Measurements from ENCODE around the gene HIVEP3.

HIVEP3 gene

DNA sequence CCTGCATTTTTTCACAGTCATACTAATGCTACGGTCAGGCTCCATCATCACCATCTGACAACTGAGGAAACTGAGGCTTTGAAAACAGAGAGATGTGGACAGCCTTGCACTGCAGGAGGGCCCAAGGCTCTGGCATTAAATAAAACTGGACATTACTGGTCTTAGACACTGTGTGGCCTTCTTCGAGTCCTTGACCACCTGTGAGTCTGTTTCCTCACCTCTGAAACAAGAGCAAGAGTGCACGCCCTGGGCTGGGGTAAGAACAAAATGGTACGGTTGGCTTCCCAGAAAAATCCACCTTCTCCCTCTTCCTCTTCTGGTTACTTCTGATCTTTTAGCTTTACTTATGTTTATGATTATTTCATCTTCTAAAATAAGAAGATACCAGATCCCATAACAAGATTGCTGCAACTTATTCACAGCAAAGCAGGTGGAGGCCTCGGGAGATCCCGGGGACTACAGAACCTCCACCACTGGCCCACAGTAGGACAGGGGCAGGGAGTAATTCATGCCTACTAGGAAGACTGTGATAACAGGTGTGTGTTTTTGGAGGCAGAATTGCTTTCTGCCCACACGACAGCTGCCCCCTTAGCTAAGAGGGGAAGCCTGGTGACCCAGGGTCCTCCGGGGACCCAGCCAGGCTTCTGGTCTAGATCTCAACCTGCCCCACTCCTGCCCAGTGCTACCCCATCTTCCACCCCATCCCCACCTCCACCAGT is 277.8 kb downstream of the HIVEP3 start:
- DNase-seq = no peak

DNA sequence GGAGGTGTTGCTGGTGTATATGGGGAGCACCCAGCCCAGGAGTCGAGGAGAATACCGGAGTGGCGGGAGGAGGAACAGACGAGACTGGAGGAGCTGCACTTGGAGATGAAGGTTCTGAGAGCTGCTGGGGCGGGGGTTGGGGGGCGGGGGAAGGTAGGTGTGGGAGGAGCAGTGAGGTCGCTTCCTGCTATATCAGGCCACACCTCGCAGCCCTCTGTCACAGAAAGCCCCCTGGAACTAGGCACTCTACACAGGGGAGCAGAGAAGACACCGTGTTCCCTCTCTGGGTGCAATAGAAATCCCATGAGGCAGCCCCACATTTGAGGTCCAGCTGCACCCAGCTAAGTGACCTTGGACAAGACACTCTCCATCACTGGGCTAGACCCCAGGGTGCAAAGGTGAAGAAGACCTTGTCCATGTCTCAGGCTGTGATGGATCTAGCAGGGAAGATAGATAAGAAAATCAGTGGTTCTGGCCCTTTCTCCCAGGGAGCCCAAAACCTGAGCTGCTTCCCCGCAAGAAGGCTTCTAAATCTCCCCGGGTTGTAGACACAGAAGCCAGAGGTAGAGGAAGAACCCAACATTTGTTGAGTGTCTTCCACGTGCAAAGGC is 278.5 kb downstream of the HIVEP3 start:
- DNase-seq = no peak

DNA sequence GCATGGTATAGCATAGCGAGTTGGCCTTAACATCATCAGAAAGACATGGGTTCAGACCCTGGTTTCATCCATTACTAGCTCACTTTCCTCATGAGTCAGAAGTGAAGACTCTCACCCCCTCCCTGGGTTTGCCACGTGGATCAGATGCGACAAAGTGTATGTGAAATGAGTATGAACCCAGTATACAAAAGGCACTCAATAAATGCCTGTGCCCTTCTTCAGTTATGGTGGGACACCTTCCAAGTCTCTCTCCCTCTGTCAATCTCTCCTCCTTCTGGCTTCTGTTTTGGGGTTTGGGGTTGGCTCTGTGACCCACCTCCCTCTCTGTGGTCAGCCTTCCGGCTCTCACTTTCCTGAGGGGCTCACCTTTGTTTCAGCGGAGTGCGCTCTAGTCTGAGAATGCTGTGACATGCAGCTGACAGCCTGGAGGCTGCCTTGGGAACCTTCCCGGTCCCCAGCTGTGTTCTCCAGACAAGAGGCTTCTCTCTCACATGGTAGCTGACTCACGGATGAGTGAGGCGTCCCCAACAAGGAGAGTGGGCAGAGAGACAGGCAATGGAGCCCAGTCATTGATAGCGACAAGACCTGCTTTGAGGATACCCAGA is 279.3 kb downstream of the HIVEP3 start:
- DNase-seq = no peak

DNA sequence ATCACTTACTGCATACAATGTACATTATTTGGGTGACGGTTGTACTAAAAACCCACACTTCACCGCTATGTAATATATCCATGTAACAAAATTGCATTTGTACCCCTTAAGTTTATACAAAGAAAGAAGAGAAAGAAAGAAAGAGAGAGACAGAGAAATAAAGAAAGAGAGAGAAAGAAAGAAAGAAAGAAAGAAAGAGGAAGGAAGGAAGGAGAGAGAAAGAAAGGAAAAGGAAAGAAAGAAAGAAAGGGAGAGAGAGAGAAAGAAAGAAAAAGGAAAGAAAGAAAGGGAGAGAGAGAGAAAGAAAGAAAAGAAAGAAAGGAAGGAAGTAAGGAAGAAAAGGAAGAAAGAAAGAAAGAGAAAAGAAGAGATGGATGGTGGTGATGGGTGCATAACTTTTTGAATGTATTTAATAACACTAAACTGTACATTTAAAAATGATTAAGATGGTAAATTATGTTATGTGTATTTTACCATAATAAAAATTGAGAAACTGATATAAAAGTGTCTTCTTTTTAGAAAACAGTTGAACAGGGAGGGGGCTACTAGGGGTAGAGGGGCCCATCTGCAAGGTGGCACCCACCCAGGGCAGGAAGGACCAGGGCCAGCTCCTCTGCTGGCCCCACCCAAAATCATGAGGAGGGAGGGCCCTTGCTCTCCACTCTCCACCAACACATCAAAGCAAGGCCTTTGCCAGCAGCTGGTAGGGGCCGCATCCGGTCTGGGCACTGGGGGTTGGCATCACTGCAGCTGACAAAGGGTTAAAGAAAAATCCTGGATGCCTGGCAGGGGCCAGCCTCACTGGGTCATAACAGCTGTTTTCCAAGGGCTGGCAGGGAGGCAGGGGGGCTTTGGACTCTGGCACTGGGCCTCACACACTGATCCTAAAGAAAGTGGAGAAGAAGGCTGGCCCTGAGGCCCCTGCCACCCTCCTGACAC is 280.4 kb downstream of the HIVEP3 start:
- DNase-seq = no peak

DNA sequence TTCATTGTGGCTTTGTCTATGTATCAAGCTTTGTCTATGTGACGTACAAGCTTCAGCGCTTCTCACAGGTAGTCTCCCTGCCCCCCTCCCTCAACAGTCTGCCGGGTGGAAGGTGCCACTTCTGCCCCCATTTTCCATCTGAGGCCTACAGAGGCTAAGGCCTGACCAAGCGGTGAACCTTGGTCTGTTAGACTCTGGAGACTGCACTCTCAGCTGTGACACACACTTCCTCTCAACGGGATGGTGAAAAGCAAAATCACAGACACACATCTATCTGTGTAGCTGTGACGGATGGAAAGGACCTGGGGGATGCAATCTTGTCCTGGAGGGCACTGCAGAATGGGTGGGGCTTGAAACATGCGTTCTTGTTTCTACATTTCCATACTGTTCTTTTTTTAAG is 281.4 kb downstream of the HIVEP3 start:
- DNase-seq = no peak

DNA sequence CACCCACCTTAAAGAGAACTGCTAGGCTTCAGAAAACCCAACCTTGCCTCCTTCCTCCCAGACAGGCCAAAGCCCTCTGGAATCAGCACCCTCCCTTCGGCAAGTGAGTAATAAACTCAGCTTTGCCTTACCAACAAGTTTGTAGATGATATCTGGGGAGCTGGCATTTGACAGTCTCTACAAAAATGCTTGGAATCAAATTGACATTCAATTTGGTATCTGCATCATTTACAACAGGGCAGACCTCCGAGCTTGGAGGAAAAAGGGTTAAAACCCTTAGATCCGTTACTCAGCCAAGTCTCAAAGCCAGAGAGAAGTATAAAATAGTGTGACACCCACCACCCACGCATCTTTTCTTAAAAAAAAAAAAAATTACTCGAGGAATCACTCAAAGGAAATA is 285.0 kb downstream of the HIVEP3 start:
- DNase-seq = no peak

DNA sequence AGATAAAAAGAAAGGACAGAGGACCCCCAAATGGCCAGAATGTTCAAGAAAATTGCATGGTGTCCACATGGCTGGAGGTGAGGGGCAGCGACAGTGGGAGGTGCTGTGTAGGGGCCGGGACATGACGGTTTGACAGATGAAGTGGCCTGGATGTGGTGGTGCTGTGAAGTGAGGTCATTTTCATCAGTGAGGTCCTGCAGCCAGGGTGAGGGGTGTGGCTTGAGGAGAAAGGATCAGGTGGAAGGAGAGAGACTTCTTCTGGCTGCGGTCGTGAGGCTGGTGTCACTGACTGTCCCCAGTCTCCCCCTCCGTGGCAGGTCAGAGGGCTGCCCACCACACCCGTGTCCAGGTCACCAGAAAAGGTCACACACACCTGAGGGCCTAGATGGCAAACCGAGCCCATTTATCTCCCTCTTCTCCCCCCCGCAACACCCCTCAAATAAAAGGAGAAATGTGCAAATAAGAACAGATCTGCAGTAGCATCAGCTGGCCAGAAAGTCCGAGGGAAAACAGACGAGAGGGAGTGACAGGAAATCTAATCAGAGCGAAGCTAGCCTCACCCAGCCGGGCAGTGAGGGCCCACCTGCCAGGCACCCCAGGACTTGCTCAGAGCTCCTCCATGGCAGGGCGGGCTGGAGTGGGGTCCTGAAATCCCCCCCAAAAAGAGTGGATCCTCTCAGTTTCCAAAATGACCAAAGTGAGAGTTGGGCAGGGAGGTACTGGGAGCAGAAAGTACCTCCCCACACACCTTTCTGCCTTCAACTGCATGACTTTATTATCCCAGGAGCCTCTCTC is 285.7 kb downstream of the HIVEP3 start:
- DNase-seq = no peak

DNA sequence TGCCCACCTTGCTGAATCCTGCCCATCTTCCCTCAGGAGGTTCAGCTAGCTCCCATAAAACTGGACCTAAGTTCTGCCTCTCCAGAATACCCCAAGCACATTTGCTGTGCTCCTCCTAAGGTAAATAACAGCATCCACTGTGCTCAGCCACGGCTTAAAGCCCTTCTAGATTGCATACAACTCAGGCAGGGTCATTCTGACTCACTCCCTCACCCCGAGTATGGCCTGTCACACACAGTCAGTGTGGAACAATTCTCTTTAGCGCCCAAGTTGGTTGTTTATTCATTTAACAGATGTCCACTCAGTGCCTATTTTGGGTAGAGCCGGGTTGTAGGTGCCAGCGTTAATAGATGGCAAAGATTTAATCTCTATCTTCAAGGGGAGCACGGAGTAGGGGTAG is 286.8 kb downstream of the HIVEP3 start:
- no peak for DNase-seq

DNA sequence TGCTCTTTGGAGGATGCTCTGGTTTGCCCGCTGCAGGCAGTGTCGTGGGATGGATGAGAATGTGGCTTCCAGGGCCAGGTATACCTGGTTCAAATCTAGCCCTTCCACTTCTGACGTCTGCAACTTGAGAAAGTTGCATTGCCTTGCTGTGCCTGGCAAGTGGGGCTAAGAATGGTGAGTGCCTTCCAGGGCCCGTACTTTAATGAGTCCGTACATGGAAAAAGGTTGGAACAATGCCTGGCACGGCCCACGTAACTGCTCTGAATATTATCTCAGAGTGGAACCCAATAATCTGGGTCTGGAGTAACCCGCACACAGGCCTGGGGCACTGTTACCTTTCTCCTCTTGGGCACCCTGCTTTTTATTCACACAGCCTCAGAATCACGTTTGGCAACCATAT is 287.6 kb downstream of the HIVEP3 start:
- DNase-seq = no peak

DNA sequence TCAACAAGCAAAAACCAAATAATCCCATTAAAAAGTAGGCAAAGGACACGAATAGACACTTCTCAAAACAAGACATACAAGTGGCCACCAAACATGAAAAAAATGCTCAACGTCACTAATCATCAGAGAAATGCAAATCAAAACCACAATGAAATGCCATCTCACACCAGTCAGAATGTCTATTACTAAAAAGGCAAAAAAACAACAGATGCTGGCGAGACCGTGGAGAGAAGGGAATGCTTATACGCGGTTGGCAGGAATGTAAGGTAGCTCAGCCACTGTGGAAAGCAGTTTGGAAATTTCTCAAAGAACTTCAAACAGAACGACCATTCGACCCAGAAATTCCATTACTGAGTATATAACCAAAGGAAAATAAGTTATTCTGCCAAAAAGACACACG is 289.2 kb downstream of the HIVEP3 start:
- no peak for DNase-seq

DNA sequence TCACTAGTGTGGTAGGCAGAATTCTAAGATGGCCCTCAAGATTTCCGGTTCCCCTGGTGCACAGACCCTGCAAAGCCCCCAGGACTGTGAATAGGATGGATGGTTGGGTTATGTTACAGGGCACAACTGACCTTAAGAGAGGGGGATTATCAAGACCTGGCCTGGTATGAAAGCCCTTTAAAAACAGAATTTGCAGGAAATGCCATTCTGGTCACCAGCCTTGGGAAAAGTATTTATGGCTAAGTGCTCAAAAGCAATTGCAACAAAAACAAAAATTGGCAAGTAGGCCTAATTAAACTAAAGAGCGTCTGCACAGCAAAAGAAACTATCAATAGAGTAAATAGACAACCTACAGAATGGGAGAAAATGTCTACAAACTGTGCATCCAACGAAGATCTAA is 289.6 kb downstream of the HIVEP3 start:
- DNase-seq = no peak

DNA sequence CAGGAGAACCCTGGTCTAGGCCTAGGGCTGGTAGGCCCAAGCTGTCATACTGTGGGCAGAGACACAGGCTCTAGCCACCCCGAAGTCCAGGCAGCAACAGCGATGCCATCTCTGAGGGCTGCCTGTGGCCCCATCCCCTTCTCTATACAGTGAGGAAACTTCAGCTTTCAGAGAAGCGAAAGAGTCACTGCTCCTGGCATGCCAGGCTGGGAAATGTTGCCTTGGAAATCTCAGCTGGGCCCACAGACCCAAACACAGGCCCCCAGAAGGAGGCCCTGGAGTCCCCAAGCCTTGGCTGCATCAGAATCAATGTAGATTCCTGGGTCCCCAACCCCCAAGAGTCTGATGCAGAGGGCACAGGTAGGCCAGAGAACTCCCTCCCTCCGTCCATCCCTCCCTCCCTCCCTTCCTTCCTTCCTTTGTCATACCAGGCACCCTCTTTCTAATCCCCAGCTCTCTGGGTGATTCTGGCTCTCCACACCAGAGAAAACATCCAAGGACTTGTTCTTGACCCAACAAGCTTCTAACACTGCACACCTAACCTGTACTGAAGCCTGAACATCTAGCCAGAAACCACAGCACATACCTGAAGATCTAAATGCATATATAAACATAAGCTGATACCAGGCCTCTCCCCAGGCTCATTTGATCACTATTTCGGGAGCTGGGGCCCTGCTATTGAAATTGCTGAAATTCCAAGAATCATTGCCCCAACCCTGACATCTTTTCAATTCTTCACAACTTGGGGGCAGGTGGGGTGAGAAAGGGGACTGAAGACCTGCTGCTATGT is 291.0 kb downstream of the HIVEP3 start:
- DNase-seq = no peak

DNA sequence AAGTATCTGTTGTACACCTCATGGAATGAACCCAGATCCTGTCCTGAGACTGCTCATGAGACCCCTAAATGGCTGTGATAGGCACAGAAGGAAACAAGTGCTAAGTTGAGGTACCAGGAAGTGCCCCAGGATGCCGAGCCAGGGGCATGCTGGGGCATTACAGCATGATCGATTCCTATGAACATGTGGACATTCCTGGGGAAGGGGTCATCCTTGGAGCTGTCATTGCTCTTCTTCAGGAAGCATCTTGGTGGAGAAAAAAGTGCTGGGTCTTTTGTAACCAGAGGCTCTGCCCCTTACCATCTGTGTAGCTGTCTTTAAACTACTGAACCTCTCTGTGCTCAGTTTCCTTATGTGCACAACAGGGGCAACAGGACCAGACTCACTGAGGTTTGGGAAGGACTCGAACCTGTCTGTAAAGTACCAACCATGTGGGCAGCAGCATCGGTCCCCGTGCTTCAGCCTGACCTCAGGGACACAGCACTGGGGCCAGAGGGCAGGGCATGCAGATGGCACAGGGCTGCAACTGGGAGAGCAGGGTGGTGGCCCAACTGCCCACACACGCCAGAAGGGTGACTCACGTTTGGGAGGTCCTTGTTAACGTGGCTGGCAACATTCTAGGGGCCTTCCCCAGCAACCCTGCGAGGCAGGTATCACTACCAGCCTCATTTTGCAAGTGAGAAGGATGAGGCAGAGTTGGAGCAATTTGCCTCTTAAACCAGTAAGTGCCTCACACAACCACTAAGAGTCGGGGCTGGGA is 291.9 kb downstream of the HIVEP3 start:
- DNase-seq = no peak

DNA sequence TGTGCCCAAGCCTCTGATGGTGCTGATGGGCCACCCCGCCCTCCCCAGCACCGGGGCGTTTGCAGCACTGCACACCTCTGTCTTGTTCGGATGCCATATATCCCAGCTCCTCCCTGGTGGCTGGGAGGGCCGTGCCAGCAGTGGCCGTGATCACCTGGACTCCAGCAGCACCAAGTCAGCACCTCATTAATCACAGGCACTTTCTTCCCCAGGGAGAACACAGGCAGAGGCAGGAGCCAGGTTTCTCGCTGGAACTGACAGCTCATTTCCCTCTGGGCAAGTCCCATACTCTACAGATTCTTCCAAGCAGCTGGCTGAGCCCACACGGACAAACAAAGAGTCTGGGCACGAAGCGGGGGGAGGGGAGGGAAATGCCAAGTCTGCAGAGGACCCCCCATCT is 292.6 kb downstream of the HIVEP3 start:
- DNase-seq = no peak

DNA sequence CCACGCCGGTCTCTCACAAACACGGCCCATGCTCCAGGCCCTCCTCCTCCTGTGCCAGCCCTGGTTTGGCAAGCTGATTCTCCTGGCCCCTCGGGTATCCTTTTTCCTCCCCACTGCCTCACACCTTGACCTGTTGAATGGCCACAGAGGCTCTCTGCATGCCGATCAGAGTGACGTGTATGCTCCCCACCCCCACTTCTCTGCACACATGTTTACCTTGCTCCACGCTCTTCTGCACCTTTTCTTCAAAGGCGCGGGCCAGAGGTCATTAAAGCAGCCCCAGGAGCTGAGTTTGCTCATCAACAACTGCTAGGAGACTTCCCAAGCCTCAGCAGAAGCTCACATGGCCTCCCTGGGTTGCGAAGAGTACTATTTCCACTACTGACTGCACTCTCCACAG is 295.0 kb downstream of the HIVEP3 start:
- DNase-seq = no peak

DNA sequence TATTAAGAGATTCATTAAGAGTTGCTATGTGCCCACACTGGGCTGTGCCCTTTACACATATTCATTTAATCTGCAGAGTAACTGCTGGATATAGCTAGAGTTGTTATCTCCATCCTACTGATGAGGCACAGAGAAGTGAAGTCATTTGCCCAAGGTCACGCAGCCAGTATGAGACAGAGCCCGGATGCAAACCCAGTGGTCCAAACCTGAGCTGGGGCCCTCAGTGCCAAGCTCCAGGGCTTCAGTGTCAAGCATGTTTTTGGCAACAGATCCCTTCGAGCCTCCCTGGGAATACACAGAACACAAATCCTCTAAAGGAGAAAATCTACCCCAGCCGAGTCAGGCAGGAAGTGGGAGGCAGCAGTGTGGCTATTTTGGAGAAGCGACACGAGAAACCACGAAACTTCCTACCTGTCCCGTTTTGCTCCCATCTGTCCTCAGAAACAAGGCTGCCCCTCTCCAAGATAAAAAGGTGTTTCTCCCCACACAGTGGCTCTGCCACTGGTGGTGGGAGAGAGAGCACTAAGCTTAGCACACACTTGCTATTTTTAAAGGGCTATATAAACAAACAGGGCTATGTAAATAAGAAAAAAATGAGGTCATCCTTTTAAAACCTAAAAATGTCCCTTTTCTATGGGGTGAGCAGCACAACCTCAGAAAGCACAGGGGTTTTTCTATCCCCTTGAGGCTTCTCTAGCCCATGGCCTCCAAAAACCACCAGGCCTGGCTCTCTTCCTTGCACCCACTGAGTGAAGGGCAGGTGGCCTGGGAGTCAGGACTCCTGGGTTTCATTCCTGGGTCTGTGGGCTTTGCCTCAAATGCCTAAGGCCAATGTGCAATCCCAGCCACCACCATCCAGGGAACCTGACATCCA is 295.6 kb downstream of the HIVEP3 start:
- DNase-seq = no peak

DNA sequence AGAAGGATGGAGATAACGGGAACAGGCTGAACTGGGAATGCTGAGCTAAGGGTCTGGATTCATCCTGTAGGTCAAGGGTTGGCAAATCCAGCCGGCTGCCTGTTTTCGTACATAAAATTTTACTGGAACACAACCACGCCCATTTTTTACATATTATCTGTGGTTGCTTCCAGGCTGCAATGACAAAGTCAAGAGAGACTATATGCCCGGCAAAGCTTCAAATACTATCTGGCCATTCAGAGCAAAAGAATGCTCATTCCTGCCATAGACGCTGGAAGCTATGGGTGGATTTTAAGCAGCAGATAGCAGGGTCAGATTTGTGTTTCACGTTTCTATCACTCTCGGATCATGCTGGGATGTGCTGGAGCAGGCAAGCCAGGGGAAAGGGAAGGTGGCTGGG is 296.3 kb downstream of the HIVEP3 start:
- DNase-seq = no peak

DNA sequence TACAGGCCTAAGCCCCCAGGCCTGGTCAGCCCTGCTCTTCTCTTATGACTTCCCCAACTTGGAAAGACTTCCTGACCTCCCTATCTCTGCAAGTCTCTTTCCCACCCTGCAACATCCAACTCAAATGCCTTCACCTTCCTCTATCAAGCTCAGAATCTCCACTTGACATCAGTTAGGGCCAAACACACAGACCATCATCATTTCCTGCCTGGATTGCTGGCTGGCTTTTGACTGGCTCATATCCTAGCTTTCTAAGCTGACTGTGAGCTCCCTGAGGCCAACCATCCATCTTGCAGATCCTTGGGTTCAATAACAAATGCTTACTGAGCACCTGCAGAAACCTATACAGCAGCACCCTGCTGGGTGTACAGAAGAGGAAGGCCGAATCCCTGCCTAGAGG is 296.9 kb downstream of the HIVEP3 start:
- DNase-seq = no peak

DNA sequence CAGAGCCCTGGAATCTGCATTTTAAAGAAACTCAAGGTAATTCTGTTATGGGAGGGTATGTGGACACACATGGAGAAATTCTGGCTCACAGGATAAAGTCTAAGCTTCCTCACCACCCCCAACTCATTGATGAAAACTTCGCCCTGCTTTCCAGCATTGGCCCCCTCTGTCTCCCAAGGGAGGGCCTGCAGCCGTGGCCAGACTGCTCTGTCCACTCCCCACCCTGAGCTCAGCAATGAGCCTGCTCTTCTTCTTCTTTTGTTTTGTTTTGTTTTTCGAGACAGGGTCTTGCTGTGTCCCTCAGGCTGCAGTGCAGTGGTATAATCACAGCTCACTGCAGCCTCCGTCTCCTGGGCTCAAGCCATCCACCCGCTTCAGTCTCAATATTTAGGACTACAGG is 297.5 kb downstream of the HIVEP3 start:
- DNase-seq = no peak

Data from NCI-H1436 (cell line).